ENCODE measurements around the gene BACE2. TPM values are rescaled to one million over a fixed set of nuclear protein-coding genes. Genes with fewer than 3 reads are reported as not detected.

Gene BACE2
- polyA plus RNA-seq, 1 donor from 2014 or later: 0.32 TPM

- Histone ChIP-seq H3K27ac (ENCODE audit: low read length) (no peak overlapping the region), H4K20me1 (ENCODE audit: insufficient read depth) (no peaks in the 10 kb centered on the region), H3K27me3 (ENCODE audit: insufficient read depth, low read depth, low read length) (no peaks in the 10 kb centered on the region), H3K36me3 (ENCODE audit: insufficient read depth, low read length) (no peaks in the 10 kb centered on the region), H3K9me3 (ENCODE audit: low read length) (no peaks in the 10 kb centered on the region), H3F3A (ENCODE audit: insufficient read depth, low read length, poor library complexity, severe bottlenecking) (no peaks in the 10 kb centered on the region), H2AFZ (ENCODE audit: low read depth, low read length) (no peak overlapping the region), H3K9me2 (ENCODE audit: insufficient read depth, low read length) (no peaks in the 10 kb centered on the region), H3K9ac (ENCODE audit: low read length) (no peak overlapping the region), H3K79me2 (replicated peaks; ENCODE audit: insufficient read depth, low read length) (no peaks in the 10 kb centered on the region), H3K4me2 (ENCODE audit: low read length) (no peak overlapping the region), H3K4me3 (ENCODE audit: low read length) (no peak overlapping the region)
- TF ChIP-seq REST (IDR thresholded peaks at IDR 0.05; ENCODE audit: borderline replicate concordance) (no peak), SMC3 (conservative IDR thresholded peaks at IDR 0.05; ENCODE audit: poor library complexity) (no peak), RAD21 (conservative IDR thresholded peaks at IDR 0.05) (no peak), EP300 (conservative IDR thresholded peaks at IDR 0.05; ENCODE audit: poor library complexity, severe bottlenecking) (no peak), MXI1 (conservative IDR thresholded peaks at IDR 0.05; ENCODE audit: poor library complexity, severe bottlenecking) (no peak), POLR2AphosphoS5 (IDR thresholded peaks at IDR 0.05) (no peak), EZH2 (IDR thresholded peaks at IDR 0.05; ENCODE audit: borderline replicate concordance, insufficient read depth, low read length, poor library complexity, severe bottlenecking) (no peak), TAF1 (IDR thresholded peaks at IDR 0.05; ENCODE audit: low read depth) (no peak)
- TF ChIP-seq, protein P1, sequence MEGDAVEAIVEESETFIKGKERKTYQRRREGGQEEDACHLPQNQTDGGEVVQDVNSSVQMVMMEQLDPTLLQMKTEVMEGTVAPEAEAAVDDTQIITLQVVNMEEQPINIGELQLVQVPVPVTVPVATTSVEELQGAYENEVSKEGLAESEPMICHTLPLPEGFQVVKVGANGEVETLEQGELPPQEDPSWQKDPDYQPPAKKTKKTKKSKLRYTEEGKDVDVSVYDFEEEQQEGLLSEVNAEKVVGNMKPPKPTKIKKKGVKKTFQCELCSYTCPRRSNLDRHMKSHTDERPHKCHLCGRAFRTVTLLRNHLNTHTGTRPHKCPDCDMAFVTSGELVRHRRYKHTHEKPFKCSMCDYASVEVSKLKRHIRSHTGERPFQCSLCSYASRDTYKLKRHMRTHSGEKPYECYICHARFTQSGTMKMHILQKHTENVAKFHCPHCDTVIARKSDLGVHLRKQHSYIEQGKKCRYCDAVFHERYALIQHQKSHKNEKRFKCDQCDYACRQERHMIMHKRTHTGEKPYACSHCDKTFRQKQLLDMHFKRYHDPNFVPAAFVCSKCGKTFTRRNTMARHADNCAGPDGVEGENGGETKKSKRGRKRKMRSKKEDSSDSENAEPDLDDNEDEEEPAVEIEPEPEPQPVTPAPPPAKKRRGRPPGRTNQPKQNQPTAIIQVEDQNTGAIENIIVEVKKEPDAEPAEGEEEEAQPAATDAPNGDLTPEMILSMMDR (IDR thresholded peaks at IDR 0.05; ENCODE audit: poor library complexity, severe bottlenecking): no peak
Measured at GRCh38 chr21:41260428-41260827, 92.5 kb downstream of the BACE2 start.

DNA sequence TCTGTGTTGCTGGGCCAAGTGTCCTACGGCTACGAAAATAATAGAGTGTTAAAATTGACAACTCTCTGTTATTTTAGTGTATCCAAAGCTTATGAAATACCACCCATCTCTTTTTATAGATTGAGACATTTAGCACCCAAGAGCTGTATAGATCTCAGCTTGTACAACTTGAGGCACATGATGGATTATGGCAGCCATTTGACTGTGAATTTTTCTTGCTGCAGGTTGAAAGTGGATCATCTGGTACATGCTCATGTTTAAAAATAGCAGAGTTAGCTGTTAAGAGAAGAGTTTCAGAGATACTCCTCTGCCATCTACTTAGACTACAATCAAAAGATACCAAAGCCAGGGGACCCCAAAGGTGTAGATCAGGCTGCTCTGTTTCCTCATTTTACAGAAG is 99.4 kb downstream of the BACE2 start:
- H3K36me3 ChIP-seq (ENCODE audit: insufficient read depth, low read length): no peaks in the 10 kb centered on the region
- H3K27ac ChIP-seq (ENCODE audit: low read length): no peak overlapping the region
- H3F3A ChIP-seq (ENCODE audit: insufficient read depth, low read length, poor library complexity, severe bottlenecking): no peaks in the 10 kb centered on the region
- no peak overlapping the region for H3K4me2 ChIP-seq (ENCODE audit: low read length)
- H3K9me2 ChIP-seq (ENCODE audit: insufficient read depth, low read length): no peaks in the 10 kb centered on the region
- no peaks in the 10 kb centered on the region for H3K79me2 ChIP-seq (replicated peaks; ENCODE audit: insufficient read depth, low read length)
- no peak overlapping the region for H3K4me3 ChIP-seq (ENCODE audit: low read length)
- no peak overlapping the region for H2AFZ ChIP-seq (ENCODE audit: low read depth, low read length)
- no peaks in the 10 kb centered on the region for H4K20me1 ChIP-seq (ENCODE audit: insufficient read depth)
- H3K9ac ChIP-seq (ENCODE audit: low read length): no peak overlapping the region
- no peaks in the 10 kb centered on the region for H3K27me3 ChIP-seq (ENCODE audit: insufficient read depth, low read depth, low read length)
- TF ChIP-seq REST (IDR thresholded peaks at IDR 0.05; ENCODE audit: borderline replicate concordance) (no peak), SMC3 (conservative IDR thresholded peaks at IDR 0.05; ENCODE audit: poor library complexity) (no peak), MXI1 (conservative IDR thresholded peaks at IDR 0.05; ENCODE audit: poor library complexity, severe bottlenecking) (no peak), EP300 (conservative IDR thresholded peaks at IDR 0.05; ENCODE audit: poor library complexity, severe bottlenecking) (no peak), POLR2AphosphoS5 (IDR thresholded peaks at IDR 0.05) (no peak)
- TF ChIP-seq, protein P1 (IDR thresholded peaks at IDR 0.05; ENCODE audit: poor library complexity, severe bottlenecking): no peak
- no peaks in the 10 kb centered on the region for H3K9me3 ChIP-seq (ENCODE audit: low read length)
